Right lobe of liver (tissue), 6 donors: ENCODE data around the gene CRYBB2. TPM values are rescaled to one million over a fixed set of nuclear protein-coding genes. Genes with fewer than 3 reads are reported as not detected.
"Not testable (repeated sequence)": the region's sequence is repeated elsewhere in the genome, so short reads cannot be mapped to it uniquely, and the experiment has no call there.

Experiments used
- ATAC-seq, 4 donors: fragments of 200-7000 bp; cut with Tn5 transposase; one replicate each; pipeline ENCODE4 v1.9.1; 2020; ENCODE audit warnings: mild to moderate bottlenecking in 4 of 4, moderate library complexity in 4 of 4
- DNase-seq, 3 donors: peaks; one replicate each; pipeline ENCODE4 v3.0.0-alpha.2; 2020
- H3K27ac ChIP-seq, 3 donors: fragments of 200-600 bp; one replicate each; pipeline ENCODE4 v1.8.0; 2022
- H3K27me3 ChIP-seq, 2 donors: fragments of 200-600 bp; one replicate each; pipeline ENCODE4 v1.8.0; 2022
- H3K36me3 ChIP-seq, 4 donors: fragments of 200-600 bp; sonication (generic) in 1 of 4; one replicate each; pipeline versions ENCODE4 v1.5.1 to v1.8.0; 2017 to 2022; ENCODE audit warnings: control low read depth in 1 of 4
- H3K4me1 ChIP-seq, 4 donors: fragments of 200-600 bp; sonication (generic) in 1 of 4; one replicate each; pipeline versions ENCODE4 v1.5.1 to v1.8.0; 2017 to 2022; ENCODE audit warnings: control low read depth in 1 of 4
- H3K4me3 ChIP-seq, 3 donors: fragments of 200-600 bp; one replicate each; pipeline ENCODE4 v1.8.0; 2022
- H3K9me3 ChIP-seq, 4 donors: fragments of 200-600 bp; sonication (generic) in 1 of 4; one replicate each; pipeline versions ENCODE4 v1.5.1 to v1.8.0; 2017 to 2022; ENCODE audit warnings: control low read depth in 1 of 4
- WGBS: methylation state at CpG from one replicate; pipeline ENCODE4 v1.1.6; 2018; ENCODE audit warnings: low coverage, low lambda C conversion rate; ENCODE audit not compliant: insufficient coverage; ENCODE audit errors: missing lambda C conversion rate; 5-methylcytosine and 5-hydroxymethylcytosine counted together
- intact Hi-C, 2 donors: fragments of 100-400 bp; cut with DNase I; formaldehyde crosslinking; loops; one replicate each; pipeline versions ENCODE4 v1.11.2 to v1.14.1; 2022
- small RNA-seq, 2 experiments: library from RNA; depleted of rRNA; stranded (forward); fragments of <200 nt; gene quantifications; one replicate each; pipeline ENCODE3, GENCODE V24; 2016
- total RNA-seq, 6 experiments: library from RNA; depleted of rRNA in 2 of 6; stranded (reverse); fragments of >200 nt in 2 of 6; fragmentation: NEBNext Ultra II Directional in 3 of 6; extraction: Animal tissue kit (Norgen Biotek cat#: 25700) in 3 of 6; gene quantifications; one replicate each; pipeline versions ENCODE4 v1.1.0 to v1.2.4, GENCODE V29; 2016 to 2023
- donor health status: DM: no; HTN: yes; CAD: no.
- donor health status: DM: no; HTN: no; CAD: no.
- donor health status: DM: no; HTN: no; CAD: no.
- donor health status: DM: no; HTN: yes; CAD: no.
- donor health status: DM: no; HTN: yes; CAD: no.

The CRYBB2 gene
- total RNA-seq, 6 experiments from 2014 or later = not detected

- H3K4me3 ChIP-seq, H3K4me1 ChIP-seq, intact Hi-C loops, ATAC-seq, H3K9me3 ChIP-seq, H3K27me3 ChIP-seq, H3K27ac ChIP-seq, H3K36me3 ChIP-seq, DNase-seq: not testable (repeated sequence)
- 60% methylated on average over 3 of the region's 3 CpGs for WGBS
Observed at GRCh38 chr22:25273928-25274327, 54.5 kb downstream of the CRYBB2 start.

- intact Hi-C loops, H3K9me3 ChIP-seq, H3K27ac ChIP-seq, ATAC-seq, H3K36me3 ChIP-seq, H3K4me1 ChIP-seq, H3K27me3 ChIP-seq, DNase-seq, H3K4me3 ChIP-seq: not testable (repeated sequence)
- 63% methylated on average over 2 of the region's 2 CpGs for WGBS
Observed at GRCh38 chr22:25280118-25280517, 60.7 kb downstream of the CRYBB2 start.

Small RNA genes within 50 kb of the gene (small RNA-seq; reads per million reads assigned to genes)
- 0 reads per million in 2 experiments for gene Z99916.2

Other genes with a start within 250 kb of the CRYBB2 start
- gene CRYBB3, start 19.8 kb upstream of the CRYBB2 start, total RNA-seq = under 1 TPM in 3 of 6 experiments, not detected in 3; 0.40 to 0.70 (median 0.69) TPM